Lower leg skin (tissue), 4 donors: ENCODE data around the gene ARPC2. TPM values are rescaled to one million over a fixed set of nuclear protein-coding genes. Genes with fewer than 3 reads are reported as not detected.

Experiments used
- DNase-seq, 2 donors: peaks; one replicate each; pipeline ENCODE4 v3.0.0-alpha.2; 2019; ENCODE audit warnings: low spot score in 2 of 2
- H3K4me3 ChIP-seq: fragments of 200-600 bp; sonication (generic); 2 replicates; pipeline ENCODE4 v1.5.1; 2017; ENCODE audit warnings: mild to moderate bottlenecking, low read depth; ENCODE audit not compliant: poor library complexity, severe bottlenecking
- CTCF ChIP-seq, 3 donors: fragments of 450-650 bp; IDR thresholded peaks; one replicate each; pipeline ENCODE4 v1.5.1; 2016; ENCODE audit warnings: antibody characterized with exemption in 3 of 3, mild to moderate bottlenecking in 3 of 3, moderate library complexity in 2 of 3
- POLR2A ChIP-seq, 2 donors: fragments of 450-650 bp; IDR thresholded peaks; one replicate each; pipeline ENCODE4 v1.6.1; 2016 to 2017; ENCODE audit warnings: antibody characterized with exemption in 2 of 2, mild to moderate bottlenecking in 1 of 2, moderate library complexity in 1 of 2
- WGBS, 2 donors: methylation state at CpG; one replicate each; pipeline ENCODE4 v1.1.5; 2018; 5-methylcytosine and 5-hydroxymethylcytosine counted together
- intact Hi-C: fragments of 100-400 bp; cut with DNase I; formaldehyde crosslinking; loops from one replicate; pipeline ENCODE4 v1.15.0; 2023; ENCODE audit warnings: low total_unique reads
- total RNA-seq, 4 donors: library from RNA; depleted of rRNA; stranded (reverse); fragments of >200 nt; gene quantifications; one replicate each; pipeline ENCODE4 v1.1.0, GENCODE V29; 2016

ARPC2 gene
- total RNA-seq, 4 donors from 2014 or later, result 233 to 344 (median 300) TPM

GRCh38 chr2:218226903-218227302, 9.9 kb downstream of the ARPC2 start:
- DNase-seq, result no peak
- intact Hi-C loops, result no loop called here
- WGBS, 2 donors, result 73 to 81% methylated on average over 3 of the region's 3 CpGs
- no peak for TF ChIP-seq POLR2A (IDR thresholded peaks at IDR 0.05)
- TF ChIP-seq CTCF (IDR thresholded peaks at IDR 0.05), result no peak
- H3K4me3 ChIP-seq, result no peak overlapping the region

- no peak for TF ChIP-seq CTCF (IDR thresholded peaks at IDR 0.05)
- no peak for TF ChIP-seq POLR2A (IDR thresholded peaks at IDR 0.05)
- WGBS, 2 donors, result 85 to 90% methylated on average over 6 of the region's 6 CpGs
- intact Hi-C loops, result no loop called here
- DNase-seq, result no peak
- H3K4me3 ChIP-seq, result no peak overlapping the region
Measured at GRCh38 chr2:218228366-218229090, 11.5 kb downstream of the ARPC2 start.

- intact Hi-C loops, result no loop called here
- DNase-seq, result no peak
- TF ChIP-seq POLR2A (IDR thresholded peaks at IDR 0.05) (no peak), CTCF (IDR thresholded peaks at IDR 0.05) (no peak)
- 26 to 32% methylated on average over 3 of the region's 3 CpGs for WGBS, 2 donors
- no peak overlapping the region for H3K4me3 ChIP-seq
Measured at GRCh38 chr2:218229239-218229638, 12.2 kb downstream of the ARPC2 start.

GRCh38 chr2:218229851-218230250, 12.9 kb downstream of the ARPC2 start:
- H3K4me3 ChIP-seq, result no peak overlapping the region
- intact Hi-C loops, result no loop called here
- no peak for TF ChIP-seq POLR2A (IDR thresholded peaks at IDR 0.05)
- TF ChIP-seq CTCF (IDR thresholded peaks at IDR 0.05), result no peak
- no peak for DNase-seq
- 46 to 60% methylated on average over 4 of the region's 4 CpGs for WGBS, 2 donors

GRCh38 chr2:218230882-218231281, 13.9 kb downstream of the ARPC2 start:
- H3K4me3 ChIP-seq, result no peak overlapping the region
- no peak for DNase-seq
- 0 to 3% methylated on average over 1 of the region's 1 CpG for WGBS, 2 donors
- intact Hi-C loops, result no loop called here
- TF ChIP-seq CTCF (IDR thresholded peaks at IDR 0.05), result no peak
- TF ChIP-seq POLR2A (IDR thresholded peaks at IDR 0.05), result no peak

GRCh38 chr2:218233543-218233942, 16.6 kb downstream of the ARPC2 start:
- intact Hi-C loops, result no loop called here
- WGBS, 2 donors, result 87 to 92% methylated on average over 4 of the region's 4 CpGs
- DNase-seq, result no peak
- TF ChIP-seq CTCF (IDR thresholded peaks at IDR 0.05) (no peak), POLR2A (IDR thresholded peaks at IDR 0.05) (no peak)
- no peak overlapping the region for H3K4me3 ChIP-seq
